Activated B cell treated with CpG ODN at 0.5 μM for 24 hours (primary cell): ENCODE measurements around the gene JARID2. TPM values are rescaled to one million over a fixed set of nuclear protein-coding genes. Genes with fewer than 3 reads are reported as not detected.

Experiments
- ATAC-seq: fragments of 200-7000 bp; cut with Tn5 transposase; one replicate; pipeline ENCODE4 v1.10.0; 2021; ENCODE audit warnings: low read depth, mild to moderate bottlenecking, moderate library complexity
- CTCF ChIA-PET: fragments of 350-600 bp; sonication (Branson Sonifier 250); formaldehyde crosslinking; loops from one replicate; lab custom pipeline; 2021; ENCODE audit warnings: antibody characterized with exemption; lab: Charles Lee
- POLR2A ChIA-PET: fragments of 350-600 bp; sonication (Branson Sonifier 250); formaldehyde crosslinking; loops from one replicate; lab custom pipeline; 2021; ENCODE audit warnings: antibody characterized with exemption; lab: Charles Lee
- DNase-seq: peaks from one replicate; pipeline ENCODE4 v3.0.0; 2022
- H3K27ac Mint-ChIP-seq: one replicate; pipeline ENCODE4 v1.8.0; 2020; ENCODE audit warnings: mixed read lengths
- H3K27me3 Mint-ChIP-seq: one replicate; pipeline ENCODE4 v1.8.0; 2021; ENCODE audit warnings: mixed read lengths
- H3K36me3 Mint-ChIP-seq: one replicate; pipeline ENCODE4 v1.8.0; 2021; ENCODE audit warnings: low read depth, mixed read lengths
- H3K4me1 Mint-ChIP-seq: one replicate; pipeline ENCODE4 v1.8.0; 2021; ENCODE audit warnings: mixed read lengths
- H3K4me3 Mint-ChIP-seq: one replicate; pipeline ENCODE4 v1.8.0; 2020; ENCODE audit warnings: mild to moderate bottlenecking, mixed read lengths
- H3K9me3 Mint-ChIP-seq: one replicate; pipeline ENCODE4 v1.8.0; 2020; ENCODE audit warnings: mixed read lengths
- CTCF ChIP-seq: fragments of 200-600 bp; IDR thresholded peaks from one replicate; pipeline ENCODE4 v1.8.0; 2022; ENCODE audit warnings: antibody characterized with exemption, mild to moderate bottlenecking
- intact Hi-C: fragments of 100-400 bp; cut with micrococcal nuclease; formaldehyde crosslinking; loops from one replicate; pipeline ENCODE4 v1.15.1; 2024
- total RNA-seq: library from RNA; stranded (reverse); gene quantifications from 2 replicates; pipeline ENCODE4 v1.2.3, GENCODE V29; 2022

JARID2 gene
- total RNA-seq, 1 donor from 2014 or later, result 28.5 TPM

DNA sequence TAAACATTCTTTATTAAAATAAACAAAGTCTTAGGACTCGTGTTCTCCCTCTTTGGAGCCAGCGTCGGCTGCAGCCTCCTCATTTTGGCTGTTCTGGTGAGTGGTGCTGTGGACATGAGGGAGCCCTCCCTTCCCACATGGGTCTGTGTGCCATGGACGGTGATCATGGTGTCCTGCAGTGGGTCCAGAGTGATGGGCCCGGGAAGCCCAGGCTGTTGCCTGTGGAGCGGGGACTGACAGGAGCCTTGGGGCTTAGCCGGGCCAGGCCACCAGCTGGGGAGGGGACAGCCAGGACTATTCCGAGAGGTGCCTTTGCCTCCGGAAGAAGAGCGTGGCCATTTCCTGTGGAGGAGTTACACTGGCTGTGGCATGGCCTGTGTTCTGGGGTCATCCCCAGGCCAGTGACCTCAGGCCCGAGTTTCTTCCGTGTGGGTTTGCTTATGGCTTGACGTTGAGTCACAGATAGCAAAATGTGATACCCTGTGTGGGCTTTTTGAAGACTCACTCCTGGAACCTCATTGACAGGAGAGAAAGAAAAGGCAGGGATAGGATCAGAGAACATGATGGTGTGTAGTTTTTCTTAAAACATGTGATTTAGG lies 263.6 kb downstream of the JARID2 start:
- Mint-ChIP-seq H3K36me3 (peaks cover 95% of the 10 kb centered on the region), H3K4me3 (no peak overlapping the region), H3K27me3 (no peaks in the 10 kb centered on the region), H3K27ac (no peak overlapping the region), H3K9me3 (no peaks in the 10 kb centered on the region), H3K4me1 (no peaks in the 10 kb centered on the region)
- intact Hi-C loops, result no loop called here
- no peak for ATAC-seq
- DNase-seq, result no peak
- ChIA-PET CTCF (no interaction called here), POLR2A (no interaction called here)
- no peak for TF ChIP-seq CTCF

DNA sequence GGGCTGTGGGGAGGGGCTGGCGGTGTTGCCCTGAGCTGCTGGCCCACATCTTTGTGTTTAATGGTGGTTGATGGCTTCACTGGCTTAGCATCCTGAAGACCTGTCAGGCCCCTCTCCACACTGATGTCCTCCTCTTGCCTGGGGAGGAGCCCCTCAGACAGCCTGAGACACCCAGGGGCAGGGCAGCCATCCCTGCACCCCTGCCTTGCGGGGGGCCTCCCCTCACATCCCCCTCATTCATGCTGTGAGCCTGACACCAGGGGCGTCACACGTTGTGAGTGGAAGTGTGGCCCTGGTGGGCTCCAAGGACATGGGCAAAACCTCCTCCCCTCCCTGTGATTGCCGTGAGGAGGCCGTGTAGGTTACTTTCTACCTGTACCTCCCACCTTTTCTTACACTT lies 264.3 kb downstream of the JARID2 start:
- TF ChIP-seq CTCF, result no peak
- POLR2A ChIA-PET, result no interaction called here
- H3K27me3 Mint-ChIP-seq, result no peaks in the 10 kb centered on the region
- H3K36me3 Mint-ChIP-seq, result peaks cover 95% of the 10 kb centered on the region
- DNase-seq (no peak), ATAC-seq (no peak)
- H3K4me3 Mint-ChIP-seq, result no peak overlapping the region
- CTCF ChIA-PET, result no interaction called here
- H3K9me3 Mint-ChIP-seq, result no peaks in the 10 kb centered on the region
- no peaks in the 10 kb centered on the region for H3K4me1 Mint-ChIP-seq
- intact Hi-C loops, result no loop called here
- no peak overlapping the region for H3K27ac Mint-ChIP-seq

DNA sequence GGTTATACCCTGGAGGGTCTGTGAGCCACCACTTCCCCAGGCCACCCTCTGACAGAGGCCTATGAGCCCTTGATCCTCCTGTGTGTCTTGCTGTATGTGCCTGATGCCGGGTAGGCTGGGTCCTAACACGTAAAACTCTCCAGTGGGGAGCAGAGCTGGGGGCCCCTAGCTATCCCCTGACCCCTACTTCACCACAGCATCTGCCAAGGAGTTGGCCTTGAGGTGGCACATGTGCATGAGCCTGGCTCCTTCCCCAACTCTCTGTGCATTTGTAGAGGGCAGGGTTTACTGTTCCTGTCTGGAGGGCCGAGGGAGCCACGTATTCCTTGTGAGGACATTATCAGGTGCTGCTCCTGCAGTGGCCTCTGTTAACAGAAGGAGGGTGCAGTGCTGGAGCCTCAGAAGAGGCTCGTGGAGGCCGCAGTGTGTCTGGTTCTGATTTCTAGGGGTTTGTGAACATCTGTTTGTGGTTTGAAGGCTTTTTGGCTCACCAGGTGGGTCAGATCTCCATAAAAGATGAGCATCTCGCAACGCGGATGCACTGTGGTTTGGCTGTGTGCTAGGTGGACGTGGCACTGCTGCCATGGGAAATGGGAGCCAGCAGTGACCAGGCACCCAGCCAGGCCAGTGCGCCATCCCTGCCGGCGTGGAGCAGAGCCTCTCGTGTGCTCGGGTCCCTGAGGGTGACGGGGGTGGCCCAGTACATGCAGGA lies 264.8 kb downstream of the JARID2 start:
- no peak for TF ChIP-seq CTCF
- DNase-seq (no peak), ATAC-seq (no peak)
- intact Hi-C loops, result no loop called here
- H3K36me3 Mint-ChIP-seq, result peaks cover 95% of the 10 kb centered on the region
- POLR2A ChIA-PET, result no interaction called here
- no peak overlapping the region for H3K4me3 Mint-ChIP-seq
- no peak overlapping the region for H3K27ac Mint-ChIP-seq
- no peaks in the 10 kb centered on the region for H3K27me3 Mint-ChIP-seq
- CTCF ChIA-PET, result no interaction called here
- no peaks in the 10 kb centered on the region for H3K4me1 Mint-ChIP-seq
- H3K9me3 Mint-ChIP-seq, result no peaks in the 10 kb centered on the region

DNA sequence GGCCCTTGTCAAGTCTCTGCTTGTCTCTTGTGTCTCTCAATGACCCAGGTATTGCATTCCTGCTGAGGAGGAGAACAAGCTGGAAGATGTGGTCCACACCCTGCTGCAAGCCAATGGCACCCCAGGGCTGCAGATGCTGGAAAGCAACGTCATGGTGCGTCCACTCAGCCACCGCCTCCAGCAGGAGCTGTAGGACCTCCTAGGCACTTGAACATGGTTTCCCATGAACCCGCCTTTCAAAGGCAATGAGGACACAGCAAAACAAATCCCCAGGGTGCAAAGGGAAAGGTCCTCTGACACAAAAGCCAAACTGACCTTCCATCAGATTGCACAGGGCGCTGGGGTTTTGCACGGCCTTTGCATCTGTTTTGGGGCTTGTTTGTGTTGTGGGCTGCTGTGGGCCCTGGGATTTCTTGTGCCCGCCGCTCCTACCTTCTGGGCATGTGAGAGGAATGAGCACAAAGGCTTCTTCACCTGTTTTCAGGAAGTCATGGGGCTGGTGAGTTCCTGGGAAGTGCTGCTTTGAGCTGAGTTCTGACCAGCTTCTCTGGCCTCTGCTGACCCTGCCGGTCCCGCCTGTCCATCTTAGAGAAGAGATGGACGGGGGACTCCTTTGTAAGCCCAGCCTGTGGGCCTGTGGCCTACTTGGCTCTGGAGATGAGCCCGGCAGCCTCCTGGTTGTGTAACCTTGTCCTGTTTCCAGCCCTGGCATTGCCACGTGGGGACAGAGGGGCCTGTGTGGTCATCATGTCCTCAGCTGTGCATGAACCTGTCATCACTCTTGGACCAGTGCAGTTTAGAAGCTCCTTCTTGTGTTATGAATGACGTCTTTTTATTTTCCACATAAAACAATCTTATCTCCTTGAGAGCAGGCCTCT lies 265.6 kb downstream of the JARID2 start:
- POLR2A ChIA-PET, result interaction anchor here (0.5 kb wide), 1 partner anchor 1013 kb away, joined by 12 read pairs; no protein-coding TSS in a partner anchor
- DNase-seq (no peak), ATAC-seq (no peak)
- H3K9me3 Mint-ChIP-seq, result no peaks in the 10 kb centered on the region
- intact Hi-C loops, result no loop called here
- no peak overlapping the region for H3K4me3 Mint-ChIP-seq
- no peak overlapping the region for H3K27ac Mint-ChIP-seq
- no peaks in the 10 kb centered on the region for H3K27me3 Mint-ChIP-seq
- no peaks in the 10 kb centered on the region for H3K4me1 Mint-ChIP-seq
- peaks cover 96% of the 10 kb centered on the region for H3K36me3 Mint-ChIP-seq
- TF ChIP-seq CTCF, result no peak
- CTCF ChIA-PET, result no interaction called here

GRCh38 chr6:15512126-15512525 lies 266.3 kb downstream of the JARID2 start:
- no peak for ATAC-seq
- DNase-seq, result no peak
- no peaks in the 10 kb centered on the region for H3K27me3 Mint-ChIP-seq
- H3K27ac Mint-ChIP-seq, result no peak overlapping the region
- intact Hi-C loops, result no loop called here
- CTCF ChIA-PET, result no interaction called here
- TF ChIP-seq CTCF, result no peak
- H3K36me3 Mint-ChIP-seq, result peaks cover 96% of the 10 kb centered on the region
- no peaks in the 10 kb centered on the region for H3K9me3 Mint-ChIP-seq
- POLR2A ChIA-PET, result no interaction called here
- no peaks in the 10 kb centered on the region for H3K4me1 Mint-ChIP-seq
- H3K4me3 Mint-ChIP-seq, result no peak overlapping the region
